GOT3 (cell line): Measurements from ENCODE around the gene SH3RF3.

ENCODE experiments used
- DNase-seq: peaks from one replicate; lab custom pipeline; 2025; ENCODE audit warnings: mixed read lengths; lab: John Stamatoyannopoulos, UW

The SH3RF3 gene

GRCh38 chr2:109376115-109376514 is 247.1 kb downstream of the SH3RF3 start:
- no peak for DNase-seq

DNA sequence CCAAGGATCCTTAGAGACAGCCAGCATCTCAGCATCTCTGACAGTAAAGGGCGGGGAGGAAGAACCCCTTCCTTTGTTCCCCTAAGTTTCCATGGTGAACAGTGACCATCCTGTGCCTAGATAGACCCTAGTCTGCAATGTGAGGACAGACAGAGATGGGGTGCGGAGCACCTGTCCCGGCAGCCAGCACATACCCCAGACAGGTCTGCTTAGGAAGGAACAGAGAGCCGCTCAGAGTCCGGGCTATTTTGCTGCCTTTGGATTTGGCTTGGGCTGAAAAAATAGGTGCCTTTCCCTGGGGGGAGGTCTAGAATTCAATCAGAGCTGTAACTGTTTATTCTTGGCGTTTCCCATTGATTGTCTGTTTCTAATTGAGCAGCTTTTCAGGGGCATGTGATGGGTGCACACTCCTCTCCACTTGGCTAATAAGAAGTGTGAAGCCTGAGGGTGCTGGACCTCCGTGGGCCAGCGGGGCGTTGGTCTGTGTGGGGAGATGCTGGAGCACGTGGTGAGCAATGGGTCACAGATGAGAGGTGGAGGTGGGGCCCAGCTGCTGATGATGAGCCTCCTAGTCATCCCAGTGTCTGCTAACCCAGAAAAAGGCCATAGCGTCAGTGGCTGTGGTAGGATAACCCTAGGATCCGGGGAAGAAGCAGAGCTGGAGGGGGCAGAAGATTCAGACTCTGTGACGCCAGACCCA is 247.9 kb downstream of the SH3RF3 start:
- no peak for DNase-seq

DNA sequence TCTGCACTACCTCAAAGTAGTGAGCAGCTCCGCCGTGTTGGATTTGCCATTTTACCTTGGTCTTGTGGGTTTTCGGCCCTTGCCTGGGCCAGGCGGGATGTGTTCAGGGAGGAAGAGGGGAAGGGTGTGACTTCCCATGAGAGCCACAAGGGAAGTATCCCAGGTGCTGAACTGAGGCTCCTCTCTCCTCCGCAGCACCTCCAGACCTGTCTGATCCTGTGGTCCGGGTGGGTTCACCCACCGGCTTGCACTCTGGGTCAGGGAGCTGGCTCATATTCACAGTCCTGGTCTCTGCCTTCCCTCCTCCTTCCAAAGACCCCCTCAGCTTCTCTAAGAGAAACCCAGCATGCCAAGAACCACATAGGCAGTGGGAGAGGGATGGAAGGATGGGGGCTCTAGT is 249.0 kb downstream of the SH3RF3 start:
- no peak for DNase-seq

- no peak for DNase-seq
Measured at GRCh38 chr2:109378682-109379081, 249.7 kb downstream of the SH3RF3 start.

GRCh38 chr2:109379507-109379906 is 250.5 kb downstream of the SH3RF3 start:
- no peak for DNase-seq

DNA sequence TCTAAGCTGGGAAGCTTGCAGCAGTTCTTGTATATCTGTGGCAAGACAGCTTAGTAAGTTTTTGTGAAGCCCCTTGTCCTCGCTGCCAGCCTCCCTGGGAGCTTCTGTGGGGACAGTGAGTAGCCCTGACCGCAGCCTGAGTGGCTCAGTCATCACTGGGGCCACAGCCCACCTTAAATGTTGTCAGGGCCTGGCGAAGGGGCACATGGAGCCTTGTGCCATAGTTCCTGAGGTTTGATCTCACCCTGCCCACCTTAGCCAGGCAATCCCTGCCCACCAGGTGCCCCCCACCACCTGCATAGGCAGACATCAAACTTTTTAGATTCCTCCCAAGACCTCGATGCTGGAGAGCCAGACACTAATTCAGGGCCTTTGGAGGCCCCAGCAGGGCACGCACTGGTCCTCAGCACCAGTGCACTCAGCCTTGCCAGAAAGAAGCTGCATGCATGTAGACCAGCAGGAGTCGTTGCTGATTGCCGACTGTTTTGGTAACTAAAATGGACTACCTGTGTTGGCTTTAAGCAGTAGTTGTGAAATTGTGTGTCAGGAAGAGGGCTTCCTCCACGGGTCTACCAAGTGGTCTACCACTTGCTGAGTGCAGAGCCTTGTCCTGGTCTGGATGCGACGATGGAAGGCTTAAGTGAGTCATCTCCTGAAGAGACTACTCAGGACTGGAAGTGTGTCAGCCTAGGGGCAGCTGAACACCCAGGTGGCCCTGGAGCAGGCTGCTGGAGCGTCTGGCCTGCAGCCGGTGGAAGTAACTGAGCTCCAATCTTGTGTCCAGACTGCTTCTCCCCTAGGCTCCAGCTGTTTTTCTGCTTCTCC is 251.7 kb downstream of the SH3RF3 start:
- no peak for DNase-seq

- DNase-seq = no peak
Measured at GRCh38 chr2:109381327-109381820, 252.4 kb downstream of the SH3RF3 start.

GRCh38 chr2:109382226-109382895 is 253.4 kb downstream of the SH3RF3 start:
- DNase-seq = no peak

- no peak for DNase-seq
Measured at GRCh38 chr2:109382951-109383350, 253.9 kb downstream of the SH3RF3 start.

DNA sequence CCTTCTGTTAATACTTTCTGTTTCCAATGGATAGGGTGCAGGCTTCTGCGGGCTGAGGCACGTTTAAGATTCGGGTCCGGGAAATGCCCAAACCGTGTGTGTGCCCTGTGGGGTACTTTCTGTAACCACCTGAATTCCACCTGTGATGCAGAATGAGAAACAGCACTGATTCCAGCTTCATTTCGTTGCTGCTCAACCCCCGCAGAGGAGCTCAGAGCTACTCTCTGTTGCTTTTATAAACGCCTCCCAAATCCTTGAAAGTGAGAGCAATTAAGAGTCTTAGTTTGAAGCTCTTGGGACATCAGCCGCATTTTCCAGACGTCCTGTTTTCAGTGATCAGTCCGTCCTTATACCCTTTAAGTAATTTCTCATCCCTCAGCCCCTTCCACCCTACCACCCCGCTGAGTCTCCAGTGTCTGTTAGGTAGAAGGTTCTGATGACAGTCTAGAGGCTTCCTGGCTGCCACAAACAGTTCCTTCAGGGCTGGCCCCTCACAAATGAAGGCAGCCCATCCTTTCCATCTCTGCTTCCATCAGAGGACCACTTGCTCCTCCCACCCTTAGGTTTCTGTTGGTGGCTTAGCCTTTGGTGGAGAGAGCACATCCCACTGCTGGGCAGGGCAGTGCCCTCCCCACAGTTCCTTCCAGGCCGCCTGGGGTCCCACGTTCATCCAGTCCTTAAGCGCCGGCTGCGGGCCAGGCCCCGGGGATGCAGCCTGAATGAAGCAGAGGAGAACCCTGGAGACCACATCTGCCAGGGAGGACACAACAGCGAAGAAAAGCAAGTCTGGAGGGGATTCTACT is 254.7 kb downstream of the SH3RF3 start:
- no peak for DNase-seq

DNA sequence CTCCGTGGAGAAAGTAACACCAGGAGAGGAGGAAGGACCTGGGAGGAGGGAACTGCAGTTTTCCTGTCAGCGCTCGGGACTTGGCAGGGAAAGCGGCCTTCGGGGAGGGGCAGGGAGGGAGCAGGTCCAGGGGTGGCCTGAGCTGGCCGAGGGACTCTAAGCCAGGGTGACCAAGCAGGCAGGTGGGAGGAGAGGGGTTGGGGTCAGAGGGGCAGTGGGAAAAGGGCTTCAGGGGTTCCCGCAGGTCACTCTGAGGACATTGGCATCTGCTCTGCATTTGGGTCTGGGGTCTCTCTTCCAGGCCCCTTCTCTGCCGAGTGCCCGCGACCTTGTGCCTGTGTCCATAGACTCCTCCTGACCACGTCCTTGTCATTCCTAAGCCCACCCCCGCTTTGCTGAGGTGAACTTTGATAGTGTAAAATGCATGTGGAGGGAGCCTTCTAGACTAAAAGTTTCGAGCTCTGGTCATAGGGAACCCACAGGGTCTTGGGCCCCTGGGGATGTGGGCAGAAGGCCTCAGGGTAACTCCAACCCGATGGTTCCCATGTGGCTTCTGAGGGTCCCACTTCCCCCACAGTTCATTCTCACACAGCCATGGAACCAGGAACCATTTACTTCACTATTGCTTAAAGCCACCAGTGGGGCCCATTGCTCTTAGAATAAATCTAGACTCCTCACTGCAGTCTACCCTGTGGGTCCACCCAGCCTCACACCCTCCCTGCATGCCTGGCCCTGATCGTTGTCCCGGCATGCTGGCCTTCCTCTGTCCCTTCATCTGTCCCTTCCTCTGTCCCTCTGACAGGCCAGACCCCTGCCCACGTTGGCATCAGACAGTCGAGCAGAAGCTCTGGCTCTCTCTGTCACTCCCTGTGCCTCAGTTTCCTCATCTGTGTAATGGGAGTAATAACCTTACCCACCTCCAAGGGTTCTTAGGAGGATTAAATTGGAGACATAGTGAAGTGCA is 255.6 kb downstream of the SH3RF3 start:
- DNase-seq = no peak

- DNase-seq = no peak
Measured at GRCh38 chr2:109385506-109385905, 256.5 kb downstream of the SH3RF3 start.

DNA sequence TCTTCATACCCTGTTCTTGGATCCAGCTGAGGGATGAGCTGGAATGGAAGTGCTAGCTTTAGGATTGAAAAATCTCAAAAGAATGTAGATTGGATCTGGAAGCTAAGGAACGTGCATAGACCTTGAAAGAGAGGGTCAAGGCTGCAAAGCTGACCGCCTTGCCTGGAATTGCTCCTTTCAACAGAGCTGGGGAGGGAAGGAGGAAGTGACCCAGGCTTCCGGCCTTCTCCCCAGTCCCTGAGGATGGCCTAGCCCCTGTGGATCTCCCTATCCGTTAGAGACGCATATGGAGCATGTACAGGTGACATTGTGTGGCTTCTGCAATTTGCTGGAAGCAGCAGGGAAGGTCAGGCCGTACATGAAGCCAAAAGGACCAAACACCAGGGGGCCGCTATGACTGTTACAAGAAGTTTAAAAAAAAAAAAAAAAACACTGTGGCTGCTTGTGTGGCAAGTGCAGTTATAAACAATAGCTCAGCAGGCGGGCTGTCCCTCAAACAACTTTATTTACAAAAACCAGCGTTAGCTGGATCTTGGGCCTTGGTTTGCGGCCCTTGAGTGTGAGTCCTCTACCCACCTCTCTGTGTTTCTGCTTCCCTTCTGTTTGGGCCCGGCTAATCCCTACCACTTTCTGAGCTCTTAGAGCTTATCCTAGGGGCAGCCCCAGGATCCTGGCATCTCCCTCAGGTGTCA is 257.1 kb downstream of the SH3RF3 start:
- no peak for DNase-seq

- no peak for DNase-seq
Measured at GRCh38 chr2:109387221-109387735, 258.3 kb downstream of the SH3RF3 start.

GRCh38 chr2:109387778-109388469 is 258.9 kb downstream of the SH3RF3 start:
- DNase-seq = no peak

- DNase-seq = no peak
Measured at GRCh38 chr2:109391243-109391642, 262.2 kb downstream of the SH3RF3 start.

DNA sequence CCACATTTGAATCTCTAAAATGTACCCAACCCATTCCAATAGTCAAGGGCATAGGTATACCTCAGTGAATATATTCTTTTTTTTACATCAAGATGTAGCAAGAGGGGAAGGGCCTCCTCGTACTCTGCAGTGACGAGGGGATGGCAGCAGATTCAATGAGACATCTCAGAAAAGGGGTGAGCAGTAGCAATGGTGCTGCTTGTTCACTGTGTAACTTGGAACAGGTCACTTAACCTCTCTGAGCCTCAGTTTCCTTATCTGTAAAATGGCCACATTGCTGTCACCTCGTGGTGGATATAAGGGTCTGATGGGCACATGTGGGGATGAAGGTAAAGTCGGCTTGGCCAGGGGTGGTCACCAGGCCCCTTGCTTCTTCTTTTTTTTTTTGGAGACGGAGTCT is 263.1 kb downstream of the SH3RF3 start:
- no peak for DNase-seq

GRCh38 chr2:109392816-109393661 is 264.0 kb downstream of the SH3RF3 start:
- DNase-seq = no peak
